GM18858 (cell line): ENCODE measurements around the gene ZRANB2.

Source experiments
- ATAC-seq: cut with Tn5 transposase; IDR thresholded peaks from one replicate; pipeline ENCODE4 v1.9.1; 2021; ENCODE audit not compliant: unreplicated experiment

ZRANB2 gene

GRCh38 chr1:71080739-71081696, at the start of gene ZRANB2:
Gene ZRANB2, minus strand, starts transcription at chr1:71081035. Its CDS starts 40 bp downstream, at chr1:71080995.
- peak; percentile 99 for ATAC-seq

GRCh38 chr1:71128060-71128459, 47.2 kb upstream of the ZRANB2 start:
- ATAC-seq, result no peak

GRCh38 chr1:71118086-71118485, 37.3 kb upstream of the ZRANB2 start:
- ATAC-seq, result no peak

- no peak for ATAC-seq
These were observed 35.9 kb upstream of the ZRANB2 start for GRCh38 chr1:71116729-71117128.

- no peak for ATAC-seq
These were observed 26.0 kb upstream of the ZRANB2 start for GRCh38 chr1:71106658-71107322.

GRCh38 chr1:71104417-71104816, 23.6 kb upstream of the ZRANB2 start:
- no peak for ATAC-seq

- no peak for ATAC-seq
These were observed 21.1 kb upstream of the ZRANB2 start for GRCh38 chr1:71101839-71102376.

- no peak for ATAC-seq
These were observed 16.6 kb upstream of the ZRANB2 start for GRCh38 chr1:71097428-71097827.

DNA sequence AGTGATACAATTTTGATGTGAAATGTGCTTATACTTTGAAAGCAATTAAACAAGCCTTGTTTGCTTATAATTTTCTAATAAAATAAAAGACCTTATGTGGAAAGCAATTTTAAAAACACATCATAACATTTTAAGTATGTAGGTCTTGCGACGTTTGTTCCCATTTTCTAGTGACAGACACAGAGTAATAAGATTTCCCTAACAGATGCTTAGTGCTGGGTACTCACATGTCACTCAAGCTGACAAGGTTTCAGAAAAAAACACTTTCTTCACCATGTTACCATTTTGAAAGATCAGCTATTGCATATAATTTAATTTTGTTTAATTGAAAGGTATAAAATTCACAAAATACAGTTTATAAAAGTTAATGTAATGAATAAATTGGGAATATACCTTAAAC, 14.1 kb upstream of the ZRANB2 start:
- ATAC-seq, result no peak

DNA sequence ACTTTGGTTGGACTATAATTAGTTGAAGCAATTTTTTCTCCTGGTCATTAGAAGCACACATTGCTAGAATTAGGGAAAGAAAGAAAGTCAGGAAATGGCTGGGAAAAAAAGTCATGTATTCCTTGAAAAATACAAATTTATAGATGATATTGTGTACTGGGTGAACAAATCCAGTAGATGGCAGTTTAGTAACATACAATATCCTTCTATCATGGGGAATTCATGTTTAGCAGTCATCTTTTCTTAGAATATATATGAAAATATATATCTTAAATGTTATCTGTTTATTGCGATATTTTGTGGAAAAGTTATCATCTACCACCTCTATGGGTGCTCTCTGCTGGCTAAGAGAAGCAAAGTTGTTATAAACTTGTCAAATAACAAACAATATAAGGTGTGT, 13.1 kb upstream of the ZRANB2 start:
- ATAC-seq, result no peak

- no peak for ATAC-seq
These were observed 8.9 kb upstream of the ZRANB2 start for GRCh38 chr1:71089536-71090270.

DNA sequence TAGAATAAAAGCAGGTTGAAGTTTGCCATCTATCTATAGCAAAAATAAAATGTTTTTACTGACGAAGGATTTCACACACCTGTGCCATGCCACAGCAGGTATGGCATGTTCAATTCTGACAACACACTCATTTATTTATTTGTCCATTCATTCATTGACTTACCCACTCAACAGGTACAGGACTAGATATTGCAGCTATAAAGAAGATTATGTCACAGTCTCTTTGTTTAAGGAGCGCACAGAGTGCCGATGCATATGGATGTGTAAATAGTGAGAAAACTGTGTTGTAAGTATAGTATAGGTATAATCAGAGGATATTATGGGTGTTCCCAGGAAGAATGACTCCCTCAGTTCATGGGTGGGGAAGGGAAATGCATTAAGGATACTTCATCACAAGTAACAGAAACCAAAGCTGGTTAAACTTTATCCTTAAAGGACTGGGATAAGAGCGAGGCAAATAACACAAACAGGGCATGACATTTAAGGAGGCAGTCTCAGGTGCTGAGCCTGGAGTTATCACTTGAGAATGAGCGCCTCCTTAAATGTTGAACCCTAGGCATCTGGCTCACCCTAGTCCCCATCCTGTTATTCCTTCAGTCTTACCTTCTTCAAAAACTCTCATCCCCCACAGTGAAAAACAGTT, 7.9 kb upstream of the ZRANB2 start:
- ATAC-seq, result no peak

- no peak for ATAC-seq
These were observed 6.9 kb upstream of the ZRANB2 start for GRCh38 chr1:71087713-71088112.

- ATAC-seq, result no peak
These were observed 6.2 kb upstream of the ZRANB2 start for GRCh38 chr1:71087060-71087459.

DNA sequence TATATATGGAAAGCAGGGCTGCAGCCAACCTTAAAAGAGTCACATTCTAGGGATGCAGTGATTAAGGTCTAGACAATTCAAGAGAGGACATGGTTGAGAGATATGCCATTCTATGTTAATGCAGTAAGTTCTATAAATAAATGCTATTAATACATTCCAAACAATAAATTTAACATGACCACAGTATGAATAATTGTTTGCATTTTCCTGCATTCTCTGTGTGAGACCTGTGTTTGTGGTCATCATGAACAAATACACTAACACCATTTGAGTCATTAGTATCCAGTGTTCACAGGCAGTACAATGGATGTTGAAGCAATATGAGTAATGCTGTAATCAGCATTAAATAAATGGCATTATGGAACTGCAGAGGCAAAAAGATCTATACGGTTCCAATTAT, 5.5 kb upstream of the ZRANB2 start:
- no peak for ATAC-seq

GRCh38 chr1:71083271-71083670, 2.4 kb upstream of the ZRANB2 start:
- no peak for ATAC-seq

DNA sequence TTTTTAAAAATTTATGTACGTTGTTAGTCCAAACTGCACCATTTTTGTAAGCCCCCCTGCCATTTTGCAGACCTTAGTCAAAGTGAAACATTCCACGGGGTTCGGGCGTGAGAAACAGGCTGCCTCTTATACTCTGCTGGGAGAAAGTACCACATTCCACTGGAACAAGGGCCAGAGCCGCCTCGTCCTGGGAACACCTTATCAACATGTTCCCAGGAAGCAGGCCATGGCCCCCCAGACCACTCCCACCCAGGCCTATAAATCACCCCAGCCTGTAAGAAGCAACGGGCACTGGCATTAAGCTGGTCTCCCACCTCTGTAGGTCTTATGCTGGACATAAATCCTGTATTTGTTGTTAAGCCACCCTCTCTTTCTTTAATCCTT, 854 bp upstream of the ZRANB2 start:
- ATAC-seq, result no peak

DNA sequence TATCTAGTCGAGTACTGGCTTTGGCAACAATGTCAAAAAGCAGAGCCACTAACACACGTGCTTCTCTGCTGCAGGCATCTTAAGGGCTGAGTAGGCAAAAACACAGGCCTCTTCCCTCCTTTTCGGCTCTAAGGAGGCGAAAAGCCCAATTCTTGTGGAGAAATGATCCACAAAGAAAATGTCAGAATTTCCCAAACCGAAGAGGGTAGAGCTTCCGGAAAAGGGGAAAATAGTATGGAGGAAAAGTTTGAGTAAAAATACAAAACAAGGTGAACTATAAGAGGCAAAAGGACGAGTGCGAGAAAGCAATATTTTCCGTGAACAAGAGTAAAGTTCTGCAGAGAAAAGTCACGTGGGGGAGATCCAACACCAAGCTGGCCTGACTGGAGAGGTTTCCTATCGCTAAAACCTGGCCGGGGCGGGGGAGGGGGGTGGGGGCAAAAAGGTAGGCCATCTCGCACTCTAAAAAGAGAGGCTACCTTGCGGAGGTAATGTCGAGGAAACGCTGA, 551 bp downstream of the ZRANB2 start:
- no peak for ATAC-seq

DNA sequence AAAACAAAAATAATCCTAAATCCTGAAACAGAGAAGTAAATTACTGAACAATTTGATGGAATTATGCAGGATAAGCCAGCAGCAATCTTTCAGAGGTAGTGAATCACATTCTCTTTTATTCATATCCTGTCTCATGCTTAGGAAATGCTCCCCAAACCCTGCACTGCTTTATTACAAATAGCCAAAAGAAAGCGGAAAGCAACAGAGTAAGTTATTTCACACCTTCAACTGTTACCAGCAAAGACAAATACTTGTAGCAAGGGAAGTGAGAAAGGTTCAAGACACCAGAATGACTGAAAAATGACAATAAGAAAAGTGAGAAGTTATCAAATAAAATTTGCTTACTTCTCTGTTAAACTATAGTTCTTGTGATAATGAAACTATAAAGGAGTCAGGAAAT, 6.2 kb downstream of the ZRANB2 start:
- no peak for ATAC-seq

- ATAC-seq, result no peak
These were observed 8.6 kb downstream of the ZRANB2 start for GRCh38 chr1:71072273-71072672.

DNA sequence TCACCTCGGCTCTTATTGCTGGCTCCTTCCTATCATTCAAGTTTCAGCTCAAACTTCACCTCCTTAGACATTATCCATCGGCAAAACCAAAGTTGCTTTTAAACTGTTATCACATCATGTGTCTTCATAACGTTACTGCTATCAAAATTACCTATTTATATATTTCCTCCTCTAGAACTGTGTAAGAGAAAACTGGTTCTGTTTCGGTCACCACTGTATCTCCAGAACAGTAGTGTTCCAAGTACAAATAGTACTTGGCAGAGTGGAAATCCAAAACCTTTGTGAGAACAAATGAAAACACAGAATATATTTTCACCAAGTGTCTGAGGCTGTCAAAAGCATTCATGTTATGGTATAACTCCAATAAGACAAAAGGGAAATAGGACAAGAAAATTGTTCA, 9.1 kb downstream of the ZRANB2 start:
- ATAC-seq, result no peak
